ENCODE data around the gene ACACB.

Gene ACACB

GRCh38 chr12:109308534-109309380 lies 192.4 kb downstream of the ACACB start, which contains the start of gene FOXN4:
TSS of gene FOXN4 (minus strand) at chr12:109309284. CDS start at chr12:109308321, 963 bp downstream.
- no peak for DNase-seq

DNA sequence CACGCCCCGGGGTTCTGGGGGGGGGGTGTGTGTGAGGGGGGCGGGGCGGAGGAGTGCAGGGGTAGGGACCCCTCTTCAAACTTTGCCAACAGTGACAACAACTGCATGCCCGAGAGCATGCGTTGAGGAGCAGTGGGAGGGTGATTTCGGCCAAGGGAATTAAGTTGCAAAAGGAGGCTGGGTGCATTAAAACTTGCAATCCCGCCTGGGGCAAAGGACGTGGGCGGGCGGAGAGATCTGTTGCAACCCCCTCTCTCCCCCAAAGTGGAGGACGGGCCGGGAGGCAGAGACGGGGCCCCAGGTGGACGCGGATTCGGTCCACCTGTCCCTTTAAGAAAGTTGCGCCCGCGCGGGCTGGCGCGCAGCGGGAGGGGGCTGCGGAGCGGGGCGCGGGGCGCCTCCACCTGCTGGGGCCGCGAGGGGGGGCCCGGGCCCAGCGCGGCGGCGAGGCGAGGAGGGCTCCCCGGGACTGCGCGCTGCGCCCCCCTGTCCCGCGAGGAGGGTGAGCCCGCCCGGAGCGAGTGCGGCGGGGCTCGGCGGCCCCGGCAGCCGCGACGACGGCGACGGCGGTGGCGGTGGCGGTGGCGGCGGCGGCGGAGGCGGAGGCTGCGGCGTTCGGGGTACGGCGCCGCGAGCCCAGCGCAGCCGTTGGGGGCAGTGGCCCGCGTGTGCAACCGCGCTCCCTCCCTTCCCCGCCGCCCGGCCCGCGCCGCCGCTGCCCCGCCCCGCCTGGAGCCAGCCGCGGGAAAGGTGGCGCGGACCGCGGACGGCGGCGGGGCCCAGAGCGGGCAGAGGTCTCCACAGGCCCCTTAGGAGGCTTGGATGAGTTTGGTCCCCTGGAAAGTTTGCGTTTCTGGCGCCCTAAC lies 193.2 kb downstream of the ACACB start:
- DNase-seq, result no peak

- DNase-seq, result no peak
These were observed 194.1 kb downstream of the ACACB start for GRCh38 chr12:109310247-109311125.
